Activated CD8-positive, alpha-beta memory T cell treated with anti-CD3 and anti-CD28 coated beads for 36 hours (primary cell): ENCODE data around the gene CERKL. TPM values are rescaled to one million over a fixed set of nuclear protein-coding genes. Genes with fewer than 3 reads are reported as not detected.

Experiments used
- CTCF ChIA-PET: fragments of 350-600 bp; sonication (Branson Sonifier 250); formaldehyde crosslinking; loops from one replicate; lab custom pipeline; 2021; ENCODE audit warnings: antibody characterized with exemption; lab: Charles Lee
- POLR2A ChIA-PET: fragments of 350-600 bp; sonication (Branson Sonifier 250); formaldehyde crosslinking; loops from one replicate; lab custom pipeline; 2021; ENCODE audit warnings: antibody characterized with exemption; lab: Charles Lee
- total RNA-seq, 2 experiments: library from RNA; stranded (reverse); gene quantifications; one replicate each; pipeline ENCODE4 v1.2.3, GENCODE V29; 2021

The CERKL gene
- total RNA-seq, 2 experiments from 2014 or later = not detected

DNA sequence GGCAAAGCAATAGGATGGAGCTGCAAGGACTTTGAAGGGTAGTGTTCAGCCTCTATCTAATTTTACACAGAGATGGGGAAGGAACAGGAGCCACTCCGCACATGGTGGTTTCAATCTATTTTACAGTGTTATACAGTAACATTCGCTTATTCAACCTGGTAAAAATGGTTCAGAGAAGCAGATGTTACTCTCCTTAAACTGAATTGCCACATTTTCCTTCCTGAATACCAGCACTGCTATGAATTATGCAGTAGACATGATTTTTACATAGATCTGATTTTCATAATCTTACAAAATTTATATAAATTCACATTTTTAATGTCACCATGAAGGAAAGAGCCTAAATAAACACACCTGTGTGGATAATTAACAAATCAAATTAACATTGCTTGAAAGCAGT is 114.7 kb downstream of the CERKL start:
- CTCF ChIA-PET = no interaction called here
- POLR2A ChIA-PET = no interaction called here

DNA sequence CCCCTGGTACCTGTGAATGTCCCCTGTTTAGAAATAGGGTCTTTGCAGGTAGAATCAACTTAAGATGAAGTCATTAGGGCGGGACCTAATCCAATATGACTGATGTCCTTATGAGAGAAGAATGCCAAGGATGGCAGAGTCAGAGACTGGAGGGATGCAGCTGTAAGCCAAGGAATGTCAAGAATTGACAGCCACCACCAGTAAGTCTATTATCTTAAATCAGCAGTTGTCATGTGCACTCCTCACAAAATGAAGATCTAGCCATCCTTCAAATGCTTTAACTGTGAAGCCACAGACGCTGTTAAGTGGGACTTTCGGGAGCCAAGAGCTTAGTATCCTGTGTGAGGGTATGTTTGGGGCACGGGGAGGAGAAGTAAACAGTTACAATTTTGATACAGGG is 116.5 kb downstream of the CERKL start:
- POLR2A ChIA-PET = no interaction called here
- CTCF ChIA-PET = no interaction called here

DNA sequence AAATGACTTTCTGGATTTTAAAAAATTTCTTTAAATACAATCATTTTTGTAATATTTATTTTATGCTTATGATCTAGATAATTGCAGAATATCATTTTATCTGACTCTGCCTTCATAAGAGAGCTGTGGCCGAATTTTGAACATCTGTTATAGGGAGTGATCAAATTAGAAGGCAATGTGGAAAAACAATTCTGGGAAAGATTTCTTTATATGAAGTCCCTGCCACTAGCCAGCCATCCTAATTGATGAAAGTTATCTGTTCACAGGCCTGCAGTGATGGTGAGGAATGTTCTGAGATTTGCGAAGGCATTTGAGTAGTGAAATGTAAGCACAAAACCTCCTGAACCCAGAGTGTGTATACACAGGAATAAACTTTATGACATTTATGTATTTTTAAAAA is 120.2 kb downstream of the CERKL start:
- CTCF ChIA-PET = no interaction called here
- POLR2A ChIA-PET = no interaction called here

DNA sequence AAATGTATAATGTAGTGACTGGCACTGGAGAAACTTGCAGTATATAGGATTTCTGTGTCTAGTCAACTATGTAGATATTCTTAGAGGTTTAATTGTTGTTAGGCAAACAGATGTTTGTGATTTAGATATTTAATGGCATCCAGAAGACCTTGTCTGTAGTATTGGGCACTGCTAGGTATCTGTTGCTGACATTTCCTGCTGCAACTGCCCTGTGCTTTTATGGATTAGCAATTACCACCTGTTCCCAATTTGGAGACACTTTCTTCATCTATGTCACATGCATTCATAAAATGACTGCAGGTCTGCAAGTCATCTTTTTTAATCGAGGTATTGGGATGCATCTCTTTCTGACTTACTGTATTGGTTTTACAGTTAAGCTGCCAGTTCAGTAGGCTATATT is 128.5 kb downstream of the CERKL start:
- ChIA-PET POLR2A (no interaction called here), CTCF (no interaction called here)

DNA sequence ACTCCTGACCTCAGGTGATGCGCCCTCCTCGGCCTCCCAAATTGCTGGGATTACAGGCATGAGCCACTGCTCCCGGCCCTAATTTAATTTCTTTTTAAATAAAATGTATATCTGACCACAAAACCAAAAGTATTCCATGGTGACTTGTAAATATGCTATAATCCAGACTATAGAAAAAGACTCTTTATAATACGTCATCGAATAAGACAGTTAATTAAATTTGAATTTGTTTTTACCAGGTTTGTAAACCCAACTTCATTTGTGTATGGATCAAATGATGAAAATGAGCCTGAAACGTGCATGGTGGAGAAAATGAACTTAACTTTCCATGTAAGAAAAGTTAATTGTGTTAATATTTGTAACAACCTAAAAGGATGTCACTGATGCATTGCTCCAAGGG is 129.8 kb downstream of the CERKL start:
- ChIA-PET CTCF (no interaction called here), POLR2A (no interaction called here)

DNA sequence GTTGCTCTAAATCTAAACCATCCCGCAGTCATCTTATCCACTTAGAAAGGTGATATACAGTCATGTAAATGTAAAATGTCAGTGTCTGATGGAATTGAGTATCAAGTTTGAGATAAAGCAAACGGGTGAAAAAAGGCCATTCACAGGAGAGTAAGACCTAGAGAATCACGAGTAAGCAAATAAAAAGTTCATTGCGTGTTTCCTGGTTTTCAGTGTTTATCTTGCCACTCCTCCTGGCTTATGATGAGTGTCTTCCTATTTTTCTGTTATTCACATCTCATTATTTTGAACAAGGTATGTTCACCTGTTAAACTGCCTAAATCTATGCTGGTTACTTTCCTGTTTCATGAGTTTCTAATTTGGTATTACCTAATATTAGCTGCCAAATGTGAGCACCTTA is 130.9 kb downstream of the CERKL start:
- CTCF ChIA-PET = no interaction called here
- POLR2A ChIA-PET = no interaction called here

DNA sequence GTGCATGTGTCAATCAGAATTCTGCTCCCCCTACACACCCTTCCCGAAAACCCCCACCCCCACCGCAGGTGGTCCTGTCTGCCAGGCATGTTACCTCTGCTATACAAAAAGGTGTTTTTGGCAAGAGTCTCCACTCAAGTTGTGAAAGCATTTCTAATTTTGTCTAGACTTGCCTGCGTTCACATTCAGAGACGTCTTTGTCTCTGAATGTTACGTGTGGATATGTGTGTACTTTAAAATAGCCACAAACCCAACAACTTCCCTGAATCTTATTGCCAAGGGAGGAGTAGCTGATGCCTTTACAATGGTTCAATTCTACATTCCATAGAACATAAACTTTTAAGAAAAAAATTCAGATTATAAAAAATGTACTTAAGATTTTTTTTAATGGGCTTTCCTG is 133.1 kb downstream of the CERKL start:
- CTCF ChIA-PET = no interaction called here

DNA sequence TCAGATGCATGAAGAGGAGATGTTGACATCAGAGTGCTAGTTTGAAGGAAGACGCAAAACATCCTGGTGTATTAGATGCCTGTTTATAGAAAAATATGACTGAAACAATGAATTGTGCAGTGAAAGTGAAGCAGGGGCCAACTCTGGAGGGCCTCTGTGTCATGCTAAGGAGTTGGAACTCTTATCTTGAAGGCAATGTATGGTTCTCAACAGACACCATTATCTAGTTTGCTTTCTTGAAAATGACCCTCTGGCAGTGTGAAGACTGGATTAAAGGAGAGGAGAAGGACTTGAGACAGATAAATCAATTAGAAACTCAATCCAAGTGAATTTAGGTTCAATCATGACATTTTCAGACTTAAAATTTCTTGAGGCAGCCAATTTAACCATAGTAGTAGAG is 136.7 kb downstream of the CERKL start:
- POLR2A ChIA-PET = no interaction called here
- CTCF ChIA-PET = no interaction called here

More for the DNA sequence above, 133.1 kb downstream of the CERKL start:
- POLR2A ChIA-PET = no interaction called here

DNA sequence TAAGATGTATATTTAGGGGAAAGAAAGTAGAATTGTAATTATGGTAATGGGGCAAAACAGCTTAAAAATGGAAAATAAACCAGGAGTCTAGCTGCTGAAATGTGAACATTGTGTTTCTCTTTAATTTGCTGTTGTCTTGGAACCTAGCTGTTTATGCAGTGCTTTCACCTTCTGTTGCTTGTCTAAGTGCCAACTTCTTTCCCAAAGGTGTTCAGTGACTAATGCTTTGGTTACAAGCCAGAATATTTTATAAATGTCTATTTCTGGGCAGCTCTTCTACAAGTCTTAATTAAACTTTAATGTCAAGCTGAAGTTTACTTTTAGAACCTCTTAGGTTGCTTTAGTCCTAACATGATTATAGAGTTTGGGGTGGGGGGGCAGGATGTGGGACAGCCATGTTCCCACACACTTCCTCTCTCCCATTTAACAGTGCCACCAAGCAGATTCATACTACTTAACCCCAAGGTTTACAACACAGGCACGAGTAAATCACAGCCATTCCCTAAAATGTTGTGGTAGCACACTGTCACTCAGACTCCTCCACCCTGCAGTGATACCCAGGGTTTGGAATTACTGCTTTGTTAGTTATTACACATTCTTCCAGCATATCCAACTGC is 139.1 kb downstream of the CERKL start:
- ChIA-PET POLR2A (interaction anchor here (0.6 kb wide), 1 partner anchor 478 kb away, joined by 3 read pairs; no protein-coding TSS in a partner anchor), CTCF (interaction anchor here (1.1 kb wide), 1 partner anchor 23 kb away, joined by 3 read pairs; no protein-coding TSS in a partner anchor)

DNA sequence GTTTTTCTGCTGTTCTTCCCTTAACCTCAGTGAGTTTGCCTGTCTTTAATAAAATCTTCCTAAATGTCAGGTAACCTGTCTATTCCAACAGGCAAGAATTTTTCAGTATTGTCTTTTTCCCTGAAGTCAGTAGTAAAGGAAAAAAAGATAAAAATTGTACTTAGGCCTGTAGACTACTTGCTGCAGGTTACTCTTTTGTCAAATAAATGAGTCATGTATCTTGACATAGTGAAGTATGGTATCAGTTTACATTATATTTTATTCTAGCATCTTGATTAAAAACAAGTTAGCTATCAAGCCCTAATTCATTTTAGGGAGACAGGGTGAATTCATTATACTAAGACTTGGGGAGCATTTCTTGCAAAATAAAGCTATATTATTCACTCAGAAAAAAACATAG is 139.9 kb downstream of the CERKL start:
- CTCF ChIA-PET = no interaction called here
- POLR2A ChIA-PET = no interaction called here

DNA sequence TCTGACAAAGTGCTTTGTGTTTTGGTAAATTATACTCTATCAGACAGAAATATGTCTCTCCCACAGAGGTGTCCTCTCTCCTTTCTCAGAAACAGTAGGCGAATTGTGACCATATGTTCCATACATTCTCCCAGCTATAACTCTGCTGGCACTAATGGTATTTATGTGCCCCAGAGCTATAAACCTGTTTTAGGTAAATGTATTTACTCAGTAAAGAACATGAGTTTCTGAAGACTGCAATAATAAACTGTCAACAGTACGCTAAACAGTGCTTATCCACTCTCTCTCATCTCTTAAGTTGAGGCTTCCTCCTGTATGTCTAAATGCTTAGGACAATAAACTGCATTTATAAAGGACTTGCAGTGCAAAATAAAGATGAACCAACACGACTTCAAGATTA is 141.2 kb downstream of the CERKL start:
- CTCF ChIA-PET = no interaction called here
- POLR2A ChIA-PET = no interaction called here

DNA sequence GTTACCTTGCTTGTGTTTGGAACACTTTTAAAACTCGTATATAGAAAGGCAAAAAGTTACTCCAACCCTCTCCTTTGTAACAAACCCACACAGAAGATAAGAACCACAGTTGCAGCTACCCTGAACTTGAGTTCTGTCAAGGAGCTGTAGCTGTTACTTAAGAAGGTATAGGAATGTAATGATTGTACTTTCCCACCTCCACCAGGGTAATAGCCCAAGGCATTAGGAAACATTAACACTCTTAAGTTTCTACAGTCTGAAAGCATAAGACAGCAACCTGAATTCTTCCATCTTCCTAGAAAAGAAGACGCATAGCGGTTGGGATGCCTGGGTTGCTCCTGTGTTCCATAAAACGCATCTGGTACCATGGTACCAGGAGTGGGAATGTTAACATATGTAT is 156.7 kb downstream of the CERKL start:
- ChIA-PET CTCF (interaction anchor here (1.5 kb wide), 1 partner anchor 14 kb away, joined by 3 read pairs; no protein-coding TSS in a partner anchor), POLR2A (no interaction called here)

DNA sequence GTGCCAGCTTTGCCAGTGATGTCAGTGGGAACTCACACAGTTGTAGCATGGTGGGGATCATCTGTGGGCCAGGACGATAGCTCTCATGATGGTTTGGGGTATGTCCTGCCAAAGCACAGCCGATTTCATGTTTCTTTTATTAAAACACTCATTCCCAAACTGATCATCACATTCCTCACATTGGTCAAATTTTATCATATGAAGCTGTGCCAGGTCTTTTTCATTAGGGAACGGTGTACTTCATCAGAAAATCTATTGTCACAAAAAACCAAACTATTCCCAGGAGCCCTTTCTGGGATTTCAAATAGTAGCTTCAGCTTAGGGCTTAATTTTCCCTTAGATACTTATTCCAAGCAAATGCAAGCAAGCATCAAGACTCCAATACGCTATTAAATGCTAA is 157.7 kb downstream of the CERKL start:
- ChIA-PET CTCF (no interaction called here), POLR2A (no interaction called here)

Other genes with a start within 250 kb of the CERKL start
- gene ITGA4, start 199.7 kb downstream of the CERKL start, total RNA-seq = 100 to 1,000 TPM; 127 to 128 TPM
- not detected for gene NEUROD1, start 23.4 kb upstream of the CERKL start, total RNA-seq
- gene ITPRID2, start 234.6 kb upstream of the CERKL start, total RNA-seq = 10 to 100 TPM; 54.5 to 64.3 TPM